SK-N-SH treated with all-trans-retinoic acid at 6 μM for 48 hours (cell line): Measurements from ENCODE around the gene PRSS53.
A peak's percentile ranks its signal among the peaks of the same experiment; 100 is the strongest.

Experiments
- ATAC-seq: fragments of 200-7000 bp; cut with Tn5 transposase; 3 replicates; pipeline ENCODE4 v1.9.1; 2020; ENCODE audit warnings: mild to moderate bottlenecking, moderate library complexity
- ARNTL ChIP-seq: fragments of 450-650 bp; formaldehyde crosslinking; IDR thresholded peaks from 2 replicates; pipeline ENCODE4 v1.5.0; 2020; ENCODE audit warnings: low read depth, mild to moderate bottlenecking, moderate library complexity, borderline replicate concordance
- BACH2 ChIP-seq: fragments of 250-450 bp; sonication (Bioruptor Pico); IDR thresholded peaks from 2 replicates; pipeline ENCODE4 v1.9.0; 2021; ENCODE audit warnings: mild to moderate bottlenecking, borderline replicate concordance
- CSDC2 ChIP-seq: fragments of 250-450 bp; sonication (Bioruptor Pico); IDR thresholded peaks from 2 replicates; pipeline ENCODE4 v1.5.0; 2020; ENCODE audit warnings: mild to moderate bottlenecking, moderate library complexity
- ESRRG ChIP-seq: fragments of 250-450 bp; sonication (Bioruptor Pico); IDR thresholded peaks from 2 replicates; pipeline ENCODE4 v1.6.1; 2021; ENCODE audit warnings: mild to moderate bottlenecking
- GLIS3 ChIP-seq: fragments of 250-450 bp; sonication (Bioruptor Pico); IDR thresholded peaks from 2 replicates; pipeline ENCODE4 v1.5.0; 2020; ENCODE audit warnings: mild to moderate bottlenecking, moderate library complexity
- ISL1 ChIP-seq: fragments of 250-450 bp; sonication (Bioruptor Pico); IDR thresholded peaks from 2 replicates; pipeline ENCODE4 v2.1.2; 2022; ENCODE audit warnings: mild to moderate bottlenecking, moderate library complexity
- OSR1 ChIP-seq: fragments of 250-450 bp; sonication (Bioruptor Pico); IDR thresholded peaks from 2 replicates; pipeline ENCODE4 v1.8.0; 2022; ENCODE audit warnings: moderate library complexity, mild to moderate bottlenecking, inconsistent platforms
- PPARA ChIP-seq: fragments of 250-450 bp; sonication (Bioruptor Pico); IDR thresholded peaks from 2 replicates; pipeline ENCODE4 v1.5.0; 2020; ENCODE audit warnings: mild to moderate bottlenecking, borderline replicate concordance
- RARB ChIP-seq: fragments of 250-450 bp; sonication (Bioruptor Pico); IDR thresholded peaks from 2 replicates; pipeline ENCODE4 v1.8.0; 2021; ENCODE audit warnings: mild to moderate bottlenecking, moderate library complexity
- SNAI2 ChIP-seq: fragments of 250-450 bp; sonication (Bioruptor Pico); IDR thresholded peaks from 2 replicates; pipeline ENCODE4 v1.5.0; 2020; ENCODE audit warnings: mild to moderate bottlenecking, moderate library complexity
- TCF4 ChIP-seq: fragments of 250-450 bp; sonication (Bioruptor Pico); IDR thresholded peaks from 2 replicates; pipeline ENCODE4 v1.8.0; 2021; ENCODE audit warnings: mild to moderate bottlenecking, moderate library complexity, borderline replicate concordance
- TOX ChIP-seq: fragments of 250-450 bp; sonication (Bioruptor Pico); IDR thresholded peaks from 2 replicates; pipeline ENCODE4 v1.8.0; 2021; ENCODE audit warnings: mild to moderate bottlenecking, moderate library complexity, borderline replicate concordance
- ZC3H10 ChIP-seq: fragments of 250-450 bp; sonication (Bioruptor Pico); IDR thresholded peaks from 2 replicates; pipeline ENCODE4 v1.5.1; 2021; ENCODE audit warnings: mild to moderate bottlenecking, moderate library complexity
- ZFP3 ChIP-seq: fragments of 250-450 bp; sonication (Bioruptor Pico); IDR thresholded peaks from 2 replicates; pipeline ENCODE4 v1.5.0; 2020; ENCODE audit warnings: mild to moderate bottlenecking, moderate library complexity
- ZNF565 ChIP-seq: fragments of 450-650 bp; formaldehyde crosslinking; conservative IDR thresholded peaks from 2 replicates; pipeline ENCODE4 v1.5.0; 2020; ENCODE audit warnings: low read depth, mild to moderate bottlenecking, moderate library complexity
- ZNF70 ChIP-seq: fragments of 450-650 bp; formaldehyde crosslinking; IDR thresholded peaks from 2 replicates; pipeline ENCODE4 v1.5.0; 2020; ENCODE audit warnings: mild to moderate bottlenecking, moderate library complexity
- ZNF8 ChIP-seq: fragments of 450-650 bp; formaldehyde crosslinking; IDR thresholded peaks from 2 replicates; pipeline ENCODE4 v1.5.0; 2020; ENCODE audit warnings: mild to moderate bottlenecking, moderate library complexity
- TF ChIP-seq, protein P1 (sequence below): fragments of 250-450 bp; sonication (Bioruptor Pico); IDR thresholded peaks from 2 replicates; pipeline ENCODE4 v1.8.0; 2020; ENCODE audit warnings: mild to moderate bottlenecking, moderate library complexity, borderline replicate concordance
- TF ChIP-seq, protein P2 (sequence below): fragments of 250-450 bp; sonication (Bioruptor Pico); IDR thresholded peaks from 2 replicates; pipeline ENCODE4 v1.5.1; 2020; ENCODE audit warnings: low read depth, mild to moderate bottlenecking, moderate library complexity
- TF ChIP-seq, protein P3 (sequence below): fragments of 250-450 bp; sonication (Bioruptor Pico); IDR thresholded peaks from 2 replicates; pipeline ENCODE4 v1.8.0; 2021; ENCODE audit warnings: low read depth, mild to moderate bottlenecking, moderate library complexity, borderline replicate concordance
- TF ChIP-seq, protein P4 (sequence below): fragments of 250-450 bp; sonication (Bioruptor Pico); IDR thresholded peaks from 2 replicates; pipeline ENCODE4 v1.5.0; 2020; ENCODE audit warnings: mild to moderate bottlenecking, moderate library complexity
- TF ChIP-seq, protein P5 (sequence below): fragments of 250-450 bp; sonication (Bioruptor Pico); IDR thresholded peaks from 2 replicates; pipeline ENCODE4 v1.5.1; 2021; ENCODE audit warnings: mild to moderate bottlenecking, moderate library complexity

The PRSS53 gene

DNA sequence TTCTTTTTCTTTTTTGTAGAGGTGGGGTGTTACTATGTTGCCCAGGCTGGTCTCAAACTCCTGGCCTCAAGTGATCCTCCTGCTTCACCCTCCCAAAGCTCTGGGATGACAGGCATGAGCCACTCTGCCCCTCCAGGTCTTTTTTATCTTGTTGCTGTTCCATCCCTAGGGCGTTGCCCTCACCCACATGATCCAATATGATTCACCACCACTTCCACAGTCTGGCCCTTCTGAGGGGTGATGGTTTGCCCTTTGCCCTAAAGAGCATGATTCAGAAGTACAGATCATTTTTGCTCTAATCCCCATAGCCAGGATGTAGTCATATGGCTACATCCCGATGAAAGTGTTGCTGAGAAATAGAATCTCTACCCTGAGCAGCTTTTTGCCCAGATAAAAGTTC, 36.6 kb downstream of the PRSS53 start:
- ATAC-seq = peak; percentile 78
- TF ChIP-seq, protein P1, sequence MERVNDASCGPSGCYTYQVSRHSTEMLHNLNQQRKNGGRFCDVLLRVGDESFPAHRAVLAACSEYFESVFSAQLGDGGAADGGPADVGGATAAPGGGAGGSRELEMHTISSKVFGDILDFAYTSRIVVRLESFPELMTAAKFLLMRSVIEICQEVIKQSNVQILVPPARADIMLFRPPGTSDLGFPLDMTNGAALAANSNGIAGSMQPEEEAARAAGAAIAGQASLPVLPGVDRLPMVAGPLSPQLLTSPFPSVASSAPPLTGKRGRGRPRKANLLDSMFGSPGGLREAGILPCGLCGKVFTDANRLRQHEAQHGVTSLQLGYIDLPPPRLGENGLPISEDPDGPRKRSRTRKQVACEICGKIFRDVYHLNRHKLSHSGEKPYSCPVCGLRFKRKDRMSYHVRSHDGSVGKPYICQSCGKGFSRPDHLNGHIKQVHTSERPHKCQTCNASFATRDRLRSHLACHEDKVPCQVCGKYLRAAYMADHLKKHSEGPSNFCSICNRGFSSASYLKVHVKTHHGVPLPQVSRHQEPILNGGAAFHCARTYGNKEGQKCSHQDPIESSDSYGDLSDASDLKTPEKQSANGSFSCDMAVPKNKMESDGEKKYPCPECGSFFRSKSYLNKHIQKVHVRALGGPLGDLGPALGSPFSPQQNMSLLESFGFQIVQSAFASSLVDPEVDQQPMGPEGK (CRISPR knock-in tag) = no peak
- TF ChIP-seq ZC3H10 (CRISPR knock-in tag) (no peak), TOX (CRISPR knock-in tag) (no peak), PPARA (CRISPR knock-in tag) (no peak), ZFP3 (CRISPR knock-in tag) (no peak), BACH2 (CRISPR knock-in tag) (no peak), GLIS3 (CRISPR knock-in tag) (no peak), ARNTL (CRISPR knock-in tag) (no peak), ZNF565 (CRISPR knock-in tag) (no peak), ISL1 (CRISPR knock-in tag) (no peak)
- TF ChIP-seq, protein P2, sequence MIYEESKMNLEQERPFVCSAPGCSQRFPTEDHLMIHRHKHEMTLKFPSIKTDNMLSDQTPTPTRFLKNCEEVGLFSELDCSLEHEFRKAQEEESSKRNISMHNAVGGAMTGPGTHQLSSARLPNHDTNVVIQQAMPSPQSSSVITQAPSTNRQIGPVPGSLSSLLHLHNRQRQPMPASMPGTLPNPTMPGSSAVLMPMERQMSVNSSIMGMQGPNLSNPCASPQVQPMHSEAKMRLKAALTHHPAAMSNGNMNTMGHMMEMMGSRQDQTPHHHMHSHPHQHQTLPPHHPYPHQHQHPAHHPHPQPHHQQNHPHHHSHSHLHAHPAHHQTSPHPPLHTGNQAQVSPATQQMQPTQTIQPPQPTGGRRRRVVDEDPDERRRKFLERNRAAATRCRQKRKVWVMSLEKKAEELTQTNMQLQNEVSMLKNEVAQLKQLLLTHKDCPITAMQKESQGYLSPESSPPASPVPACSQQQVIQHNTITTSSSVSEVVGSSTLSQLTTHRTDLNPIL (CRISPR knock-in tag) = no peak
- TF ChIP-seq, protein P3, sequence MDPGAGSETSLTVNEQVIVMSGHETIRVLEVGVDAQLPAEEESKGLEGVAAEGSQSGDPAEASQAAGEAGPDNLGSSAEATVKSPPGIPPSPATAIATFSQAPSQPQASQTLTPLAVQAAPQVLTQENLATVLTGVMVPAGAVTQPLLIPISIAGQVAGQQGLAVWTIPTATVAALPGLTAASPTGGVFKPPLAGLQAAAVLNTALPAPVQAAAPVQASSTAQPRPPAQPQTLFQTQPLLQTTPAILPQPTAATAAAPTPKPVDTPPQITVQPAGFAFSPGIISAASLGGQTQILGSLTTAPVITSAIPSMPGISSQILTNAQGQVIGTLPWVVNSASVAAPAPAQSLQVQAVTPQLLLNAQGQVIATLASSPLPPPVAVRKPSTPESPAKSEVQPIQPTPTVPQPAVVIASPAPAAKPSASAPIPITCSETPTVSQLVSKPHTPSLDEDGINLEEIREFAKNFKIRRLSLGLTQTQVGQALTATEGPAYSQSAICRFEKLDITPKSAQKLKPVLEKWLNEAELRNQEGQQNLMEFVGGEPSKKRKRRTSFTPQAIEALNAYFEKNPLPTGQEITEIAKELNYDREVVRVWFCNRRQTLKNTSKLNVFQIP (CRISPR knock-in tag) = no peak
- TF ChIP-seq, protein P4, sequence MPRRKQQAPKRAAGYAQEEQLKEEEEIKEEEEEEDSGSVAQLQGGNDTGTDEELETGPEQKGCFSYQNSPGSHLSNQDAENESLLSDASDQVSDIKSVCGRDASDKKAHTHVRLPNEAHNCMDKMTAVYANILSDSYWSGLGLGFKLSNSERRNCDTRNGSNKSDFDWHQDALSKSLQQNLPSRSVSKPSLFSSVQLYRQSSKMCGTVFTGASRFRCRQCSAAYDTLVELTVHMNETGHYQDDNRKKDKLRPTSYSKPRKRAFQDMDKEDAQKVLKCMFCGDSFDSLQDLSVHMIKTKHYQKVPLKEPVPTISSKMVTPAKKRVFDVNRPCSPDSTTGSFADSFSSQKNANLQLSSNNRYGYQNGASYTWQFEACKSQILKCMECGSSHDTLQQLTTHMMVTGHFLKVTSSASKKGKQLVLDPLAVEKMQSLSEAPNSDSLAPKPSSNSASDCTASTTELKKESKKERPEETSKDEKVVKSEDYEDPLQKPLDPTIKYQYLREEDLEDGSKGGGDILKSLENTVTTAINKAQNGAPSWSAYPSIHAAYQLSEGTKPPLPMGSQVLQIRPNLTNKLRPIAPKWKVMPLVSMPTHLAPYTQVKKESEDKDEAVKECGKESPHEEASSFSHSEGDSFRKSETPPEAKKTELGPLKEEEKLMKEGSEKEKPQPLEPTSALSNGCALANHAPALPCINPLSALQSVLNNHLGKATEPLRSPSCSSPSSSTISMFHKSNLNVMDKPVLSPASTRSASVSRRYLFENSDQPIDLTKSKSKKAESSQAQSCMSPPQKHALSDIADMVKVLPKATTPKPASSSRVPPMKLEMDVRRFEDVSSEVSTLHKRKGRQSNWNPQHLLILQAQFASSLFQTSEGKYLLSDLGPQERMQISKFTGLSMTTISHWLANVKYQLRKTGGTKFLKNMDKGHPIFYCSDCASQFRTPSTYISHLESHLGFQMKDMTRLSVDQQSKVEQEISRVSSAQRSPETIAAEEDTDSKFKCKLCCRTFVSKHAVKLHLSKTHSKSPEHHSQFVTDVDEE (CRISPR knock-in tag) = no peak
- TF ChIP-seq, all 23 proteins: peak for 0

DNA sequence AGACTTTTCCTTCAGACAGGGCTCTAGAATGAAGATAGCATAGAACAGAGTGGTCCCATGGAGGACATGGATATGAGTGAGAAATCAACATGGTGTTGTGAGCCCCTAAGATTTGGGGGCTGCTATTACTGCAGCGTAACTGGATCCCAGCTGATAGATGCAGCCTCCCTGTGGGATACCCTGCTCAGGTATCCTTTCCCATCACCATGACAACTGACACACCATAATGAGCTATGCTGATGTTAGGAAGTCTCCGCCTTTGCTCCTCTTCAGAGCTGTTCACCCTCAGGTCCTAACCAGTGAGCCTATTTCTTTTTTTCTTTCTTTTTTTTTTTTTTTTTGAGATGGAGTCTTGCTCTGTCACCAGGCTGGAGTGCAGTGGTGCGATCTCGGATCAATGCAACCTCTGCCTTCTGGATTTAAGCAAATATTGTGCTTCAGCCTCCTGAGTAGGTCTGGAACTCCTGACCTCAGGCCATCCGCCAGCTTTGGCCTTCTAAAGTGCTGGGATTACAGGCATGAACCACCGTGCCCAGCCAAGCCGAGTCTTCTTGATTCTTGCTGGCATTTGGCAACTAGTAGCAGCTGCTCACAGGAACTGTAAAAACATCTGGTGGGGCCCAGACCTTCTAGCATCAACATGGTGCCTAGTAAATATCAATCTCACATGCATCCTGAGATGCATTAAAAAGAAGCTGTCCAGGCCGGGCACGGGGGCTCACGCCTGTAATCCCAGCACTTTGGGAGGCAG, 38.3 kb downstream of the PRSS53 start:
- no peak for ATAC-seq
- TF ChIP-seq ESRRG (CRISPR knock-in tag) = no peak
- no peak for TF ChIP-seq OSR1 (CRISPR knock-in tag)
- no peak for TF ChIP-seq TCF4 (CRISPR knock-in tag)
- no peak for TF ChIP-seq RARB (CRISPR knock-in tag)
- no peak for TF ChIP-seq BACH2 (CRISPR knock-in tag)
- TF ChIP-seq ZNF70 (CRISPR knock-in tag) = no peak
- TF ChIP-seq, protein P3 (CRISPR knock-in tag) = no peak
- TF ChIP-seq, protein P5, sequence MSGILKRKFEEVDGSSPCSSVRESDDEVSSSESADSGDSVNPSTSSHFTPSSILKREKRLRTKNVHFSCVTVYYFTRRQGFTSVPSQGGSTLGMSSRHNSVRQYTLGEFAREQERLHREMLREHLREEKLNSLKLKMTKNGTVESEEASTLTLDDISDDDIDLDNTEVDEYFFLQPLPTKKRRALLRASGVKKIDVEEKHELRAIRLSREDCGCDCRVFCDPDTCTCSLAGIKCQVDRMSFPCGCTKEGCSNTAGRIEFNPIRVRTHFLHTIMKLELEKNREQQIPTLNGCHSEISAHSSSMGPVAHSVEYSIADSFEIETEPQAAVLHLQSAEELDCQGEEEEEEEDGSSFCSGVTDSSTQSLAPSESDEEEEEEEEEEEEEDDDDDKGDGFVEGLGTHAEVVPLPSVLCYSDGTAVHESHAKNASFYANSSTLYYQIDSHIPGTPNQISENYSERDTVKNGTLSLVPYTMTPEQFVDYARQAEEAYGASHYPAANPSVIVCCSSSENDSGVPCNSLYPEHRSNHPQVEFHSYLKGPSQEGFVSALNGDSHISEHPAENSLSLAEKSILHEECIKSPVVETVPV (CRISPR knock-in tag) = no peak
- TF ChIP-seq SNAI2 (CRISPR knock-in tag) = no peak
- TF ChIP-seq CSDC2 (CRISPR knock-in tag) = no peak
- no peak for TF ChIP-seq GLIS3 (CRISPR knock-in tag)
- TF ChIP-seq ISL1 (CRISPR knock-in tag) = no peak
- TF ChIP-seq, protein P4 (CRISPR knock-in tag) = no peak
- TF ChIP-seq, protein P2 (CRISPR knock-in tag) = no peak
- no peak for TF ChIP-seq ARNTL (CRISPR knock-in tag)
- no peak for TF ChIP-seq ZNF8 (CRISPR knock-in tag)
